Neuronal stem cell (in vitro differentiated cells): ENCODE measurements around the gene FHDC1.

Source experiments
- DNase-seq: peaks from one replicate; pipeline ENCODE4 v3.0.0-alpha.2; 2013; ENCODE audit warnings: low spot score
- H2AFZ ChIP-seq: one replicate; pipeline ENCODE4 v1.6.1; 2013; ENCODE audit warnings: mild to moderate bottlenecking, low read length, inconsistent platforms
- H2AK5ac ChIP-seq: 2 replicates; pipeline ENCODE4 v1.6.1; 2013; ENCODE audit warnings: low read depth, mild to moderate bottlenecking, inconsistent platforms, low read length, moderate library complexity, mixed read lengths
- H2BK120ac ChIP-seq: 2 replicates; pipeline ENCODE4 v1.6.1; 2013; ENCODE audit warnings: low read depth, mild to moderate bottlenecking, inconsistent platforms, low read length, moderate library complexity, mixed read lengths
- H2BK12ac ChIP-seq: one replicate; pipeline ENCODE4 v1.6.1; 2013; ENCODE audit warnings: low read length, inconsistent platforms
- H2BK15ac ChIP-seq: 2 replicates; pipeline ENCODE4 v1.6.1; 2013; ENCODE audit warnings: mild to moderate bottlenecking, low read length, inconsistent platforms, mixed read lengths
- H2BK5ac ChIP-seq: one replicate; pipeline ENCODE4 v1.6.1; 2013; ENCODE audit warnings: inconsistent platforms, mild to moderate bottlenecking, low read length, moderate library complexity
- H3K14ac ChIP-seq: one replicate; pipeline ENCODE4 v1.6.1; 2013; ENCODE audit warnings: low read length, inconsistent platforms
- H3K18ac ChIP-seq: 2 replicates; pipeline ENCODE4 v1.6.1; 2013; ENCODE audit warnings: low read length, inconsistent platforms
- H3K23ac ChIP-seq: 2 replicates; pipeline ENCODE4 v1.6.1; 2013; ENCODE audit warnings: low read depth, mild to moderate bottlenecking, mixed read lengths, low read length, inconsistent platforms; ENCODE audit not compliant: poor library complexity
- H3K27ac ChIP-seq: replicated peaks from 3 replicates; pipeline ENCODE4 v1.5.1; 2013; ENCODE audit warnings: low read length, inconsistent platforms
- H3K27me3 ChIP-seq, 3 experiments: 2 replicates each; pipeline ENCODE4 v1.6.1; 2013; ENCODE audit warnings: low read length in 3 of 3, mild to moderate bottlenecking in 2 of 3, inconsistent platforms in 1 of 3, low read depth in 1 of 3, mixed read lengths in 1 of 3, moderate library complexity in 1 of 3; ENCODE audit not compliant: control insufficient read depth in 3 of 3, insufficient read depth in 3 of 3
- H3K36me3 ChIP-seq, 2 donors: replicated peaks in 1 of 2; 2 replicates each; pipeline ENCODE4 v1.6.1; 2013; ENCODE audit warnings: low read length in 2 of 2; ENCODE audit not compliant: control insufficient read depth in 2 of 2, insufficient read depth in 2 of 2
- H3K4ac ChIP-seq: 2 replicates; pipeline ENCODE4 v1.6.1; 2013; ENCODE audit warnings: inconsistent platforms, mild to moderate bottlenecking, low read length, moderate library complexity
- H3K4me1 ChIP-seq, 2 donors: 1 replicate in 1 of 2; 2 replicates in 1 of 2; pipeline ENCODE4 v1.6.1; 2013; ENCODE audit warnings: low read length in 2 of 2, low read depth in 1 of 2; ENCODE audit not compliant: control insufficient read depth in 2 of 2, insufficient read depth in 1 of 2
- H3K4me2 ChIP-seq: one replicate; pipeline ENCODE4 v1.6.1; 2013; ENCODE audit warnings: mild to moderate bottlenecking, low read length, inconsistent platforms; ENCODE audit not compliant: insufficient read depth, poor library complexity, severe bottlenecking
- H3K4me3 ChIP-seq, 2 donors: 2 replicates each; pipeline ENCODE4 v1.5.1; 2013; ENCODE audit warnings: low read length in 2 of 2, mild to moderate bottlenecking in 2 of 2, inconsistent platforms in 1 of 2, moderate library complexity in 1 of 2
- H3K79me1 ChIP-seq: one replicate; pipeline ENCODE4 v1.6.1; 2013; ENCODE audit warnings: low read depth, mild to moderate bottlenecking, inconsistent platforms, low read length, moderate library complexity
- H3K9ac ChIP-seq: one replicate; pipeline ENCODE4 v1.6.1; 2013; ENCODE audit warnings: mild to moderate bottlenecking, low read depth, low read length, inconsistent platforms; ENCODE audit not compliant: poor library complexity
- H3K9me3 ChIP-seq, 2 donors: replicated peaks in 1 of 2; 2 replicates each; pipeline versions ENCODE3 to v1.6.1; 2013; ENCODE audit warnings: low read length in 2 of 2, mild to moderate bottlenecking in 2 of 2, inconsistent platforms in 1 of 2, low read depth in 1 of 2, mixed read lengths in 1 of 2, moderate library complexity in 1 of 2; ENCODE audit not compliant: control insufficient read depth in 2 of 2, insufficient read depth in 1 of 2
- H4K8ac ChIP-seq: one replicate; pipeline ENCODE4 v1.6.1; 2013; ENCODE audit warnings: low read depth, mild to moderate bottlenecking, inconsistent platforms, low read length, moderate library complexity
- H4K91ac ChIP-seq: one replicate; pipeline ENCODE4 v1.6.1; 2013; ENCODE audit warnings: low read length, low read depth, mild to moderate bottlenecking, inconsistent platforms; ENCODE audit not compliant: poor library complexity
- WGBS, 2 donors: extraction: QIAGEN DNeasy Blood & Tissue Kit; methylation state at CpG; one replicate each; pipeline ENCODE4 v1.1.7; 2013; ENCODE audit warnings: missing lambda C conversion rate in 2 of 2, mixed read lengths in 1 of 2; ENCODE audit not compliant: insufficient read length in 2 of 2, insufficient replicate concordance in 1 of 2; ENCODE audit errors: extremely low coverage in 2 of 2; 5-methylcytosine and 5-hydroxymethylcytosine counted together

The FHDC1 gene

DNA sequence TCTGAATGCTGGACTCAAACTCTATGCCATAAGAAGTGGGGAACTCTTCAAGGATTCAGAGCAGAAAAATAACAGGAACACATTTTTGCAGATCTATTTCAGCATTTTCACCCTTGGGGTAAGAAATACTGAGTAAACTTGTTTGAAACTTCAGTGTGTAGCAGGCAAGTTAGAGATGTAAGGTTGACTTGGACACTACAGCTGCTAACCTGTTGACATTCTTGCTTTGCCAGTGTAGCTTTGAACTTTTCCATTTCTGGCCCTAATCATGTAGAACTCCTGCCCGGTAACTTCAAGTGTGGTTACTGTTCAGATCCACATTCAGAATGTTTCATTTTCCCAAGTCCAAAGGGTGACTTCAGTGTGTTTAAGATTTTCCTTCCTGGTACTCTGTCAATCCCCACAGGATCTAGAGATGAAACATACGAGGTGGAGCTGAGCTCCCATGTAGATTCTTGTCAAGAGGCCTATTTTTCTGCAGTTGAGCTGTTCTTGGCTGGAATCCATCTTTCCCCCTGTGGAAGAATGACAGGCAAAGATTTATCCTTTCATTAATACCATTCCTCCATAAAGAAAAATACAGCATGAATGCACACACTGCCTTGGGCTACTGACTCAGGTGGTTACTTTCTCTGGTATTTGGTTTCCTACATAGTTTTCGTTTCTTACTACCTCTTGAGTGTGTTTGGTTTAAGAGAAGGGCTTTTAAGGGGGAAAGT is 34.1 kb downstream of the FHDC1 start:
- DNase-seq, result no peak
- no peak overlapping the region for H3K27ac ChIP-seq
- WGBS, 2 donors, result no CpG with 5 or more reads among the region's 3 CpGs

DNA sequence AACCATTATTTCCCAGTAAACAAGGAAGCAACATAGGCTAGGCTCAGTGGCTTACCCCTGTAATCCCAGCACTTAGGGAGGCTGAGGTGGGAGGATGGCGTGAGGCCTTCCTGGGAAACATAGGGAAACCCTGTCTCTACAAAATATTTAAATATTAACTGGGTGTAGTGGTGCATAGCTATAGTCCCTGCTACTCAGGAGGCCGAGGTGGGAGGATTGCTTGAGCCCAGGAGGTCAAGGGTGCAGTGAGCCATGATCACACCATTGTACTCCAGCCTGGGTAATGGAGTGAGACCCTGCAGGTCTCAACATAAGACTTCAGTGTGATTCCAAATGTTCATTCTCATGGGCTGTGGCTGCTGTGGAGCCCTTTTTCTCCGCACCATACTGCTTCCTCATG is 34.9 kb downstream of the FHDC1 start:
- Histone ChIP-seq H3K18ac (no peak overlapping the region), H3K4me1 (peaks cover 0 to 5% of the 10 kb centered on the region in 2 donors), H4K8ac (no peak overlapping the region), H3K4me2 (no peak overlapping the region), H3K14ac (no peak overlapping the region), H3K27me3 (no peaks in the 10 kb centered on the region), H4K91ac (no peak overlapping the region), H2BK5ac (no peak overlapping the region), H2BK15ac (no peak overlapping the region), H3K79me1 (no peaks in the 10 kb centered on the region), H3K27ac (no peak overlapping the region), H3K9me3 (no peaks in the 10 kb centered on the region), H2BK120ac (no peak overlapping the region), H3K36me3 (peaks cover 0 to 5% of the 10 kb centered on the region in 2 donors), H3K9ac (no peak overlapping the region), H2BK12ac (no peak overlapping the region), H3K4ac (no peak overlapping the region), H2AK5ac (no peak overlapping the region), H2AFZ (no peak overlapping the region), H3K4me3 (no peak overlapping the region), H3K23ac (no peak overlapping the region)
- no CpG with 5 or more reads among the region's 3 CpGs for whole genome bisulfite sequencing, 2 donors
- DNase-seq, result no peak

More for the DNA sequence above, 34.1 kb downstream of the FHDC1 start:
- Histone ChIP-seq H2BK15ac (no peak overlapping the region), H2BK5ac (no peak overlapping the region), H2AK5ac (no peak overlapping the region), H2BK12ac (no peak overlapping the region), H2BK120ac (no peak overlapping the region), H3K18ac (no peak overlapping the region), H3K79me1 (no peaks in the 10 kb centered on the region), H4K8ac (no peak overlapping the region), H3K4me1 (peaks cover 0 to 5% of the 10 kb centered on the region in 2 donors), H3K27me3 (no peaks in the 10 kb centered on the region), H3K4me3 (no peak overlapping the region), H4K91ac (no peak overlapping the region), H3K23ac (no peak overlapping the region), H2AFZ (no peak overlapping the region), H3K36me3 (peaks cover 0 to 7% of the 10 kb centered on the region in 2 donors), H3K4ac (no peak overlapping the region), H3K9me3 (no peaks in the 10 kb centered on the region), H3K14ac (no peak overlapping the region), H3K9ac (no peak overlapping the region), H3K4me2 (no peak overlapping the region)

DNA sequence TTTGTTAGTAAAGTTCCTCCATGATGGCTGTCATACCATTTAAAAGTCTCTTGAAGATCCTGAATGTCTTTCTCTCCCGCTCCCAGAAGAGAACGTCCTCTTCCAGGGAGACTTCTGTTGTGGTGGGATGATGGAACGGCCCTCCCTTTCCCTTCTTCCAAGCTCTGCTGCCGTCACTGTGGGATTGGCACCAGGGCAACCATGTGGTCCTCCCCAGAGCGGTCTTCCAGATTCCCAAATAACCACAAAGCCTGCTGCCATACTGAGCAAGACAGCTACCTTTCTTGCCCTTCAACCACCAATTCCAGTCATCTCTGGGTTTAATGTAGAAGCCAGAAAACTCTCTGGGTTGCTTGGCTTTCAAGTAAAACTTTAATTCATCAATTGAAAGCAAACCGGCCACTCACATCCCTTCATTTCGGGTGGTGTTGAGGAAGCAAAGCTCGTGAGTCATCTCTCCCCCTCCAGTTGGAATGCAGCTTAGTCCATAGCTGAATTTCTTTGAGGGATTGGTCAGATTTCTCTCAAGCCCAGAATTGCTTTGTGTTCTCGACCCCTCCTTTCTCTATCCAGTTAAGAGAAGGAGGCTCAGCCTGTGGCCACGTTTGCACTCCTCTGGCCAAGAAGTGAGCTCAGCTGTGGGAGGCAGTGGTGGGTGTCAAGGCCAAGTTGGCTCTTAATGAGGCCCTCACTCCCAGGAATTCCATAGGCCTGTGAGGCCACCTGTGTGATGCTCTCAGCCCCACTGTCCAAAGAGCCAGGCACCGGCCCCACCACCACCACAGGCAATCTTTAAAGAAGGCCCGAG is 36.9 kb downstream of the FHDC1 start:
- Histone ChIP-seq H2AFZ (peak overlapping the region; percentile 41), H3K4ac (no peak overlapping the region), H3K4me2 (no peak overlapping the region), H3K4me3 (no peak overlapping the region), H2BK12ac (no peak overlapping the region), H3K14ac (no peak overlapping the region), H3K27me3 (no peaks in the 10 kb centered on the region), H3K4me1 (peaks cover 0 to 6% of the 10 kb centered on the region in 2 donors), H2BK5ac (no peak overlapping the region), H3K23ac (no peak overlapping the region), H3K36me3 (peaks cover 0 to 5% of the 10 kb centered on the region in 2 donors), H3K79me1 (no peaks in the 10 kb centered on the region), H3K9ac (no peak overlapping the region), H4K91ac (no peak overlapping the region), H3K9me3 (no peaks in the 10 kb centered on the region), H2BK15ac (no peak overlapping the region), H2AK5ac (no peak overlapping the region), H3K27ac (no peak overlapping the region), H2BK120ac (no peak overlapping the region), H3K18ac (no peak overlapping the region), H4K8ac (no peak overlapping the region)
- no peak for DNase-seq
- WGBS, 2 donors, result no CpG with 5 or more reads among the region's 12 CpGs
